Ovary (tissue), 10 donors: Measurements from ENCODE around the gene UGT1A7. TPM values are rescaled to one million over a fixed set of nuclear protein-coding genes. Genes with fewer than 3 reads are reported as not detected.
"Not testable (repeated sequence)": the region's sequence is repeated elsewhere in the genome, so short reads cannot be mapped to it uniquely, and the experiment has no call there.

Experiments
- DNase-seq, 5 donors: peaks; one replicate each; pipeline ENCODE4 v3.0.0-alpha.2; 2019 to 2020
- H3K27ac ChIP-seq, 2 donors: fragments of 200-600 bp; one replicate each; pipeline versions ENCODE4 v1.5.1 to v1.8.0; 2019 to 2022
- H3K27me3 ChIP-seq: fragments of 200-600 bp; one replicate; pipeline ENCODE4 v1.8.0; 2022
- H3K36me3 ChIP-seq: fragments of 200-600 bp; sonication (generic); one replicate; pipeline ENCODE4 v1.5.1; 2019
- H3K4me1 ChIP-seq: one replicate; pipeline ENCODE4 v1.8.1; 2013; ENCODE audit warnings: mild to moderate bottlenecking, moderate library complexity; ENCODE audit not compliant: insufficient read depth
- H3K4me3 ChIP-seq: fragments of 200-600 bp; sonication (generic); one replicate; pipeline ENCODE4 v1.5.1; 2017
- H3K9me3 ChIP-seq, 2 donors: fragments of 200-600 bp in 1 of 2; sonication (generic) in 1 of 2; one replicate each; pipeline versions ENCODE4 v1.5.1 to v1.8.1; 2013 to 2019; ENCODE audit warnings: mild to moderate bottlenecking in 1 of 2, moderate library complexity in 1 of 2
- CTCF ChIP-seq, 3 donors: fragments of 450-650 bp in 2 of 3; fragments of 200-600 bp in 1 of 3; IDR thresholded peaks; one replicate each; pipeline versions ENCODE4 v1.5.1 to v1.8.0; 2016 to 2022; ENCODE audit warnings: antibody characterized with exemption in 3 of 3, mild to moderate bottlenecking in 1 of 3
- EP300 ChIP-seq: sonication (generic); formaldehyde crosslinking; IDR thresholded peaks from one replicate; pipeline ENCODE4 v1.6.1; 2017; ENCODE audit warnings: antibody characterized with exemption
- POLR2A ChIP-seq: fragments of 450-650 bp; IDR thresholded peaks from one replicate; pipeline ENCODE4 v1.6.1; 2017; ENCODE audit warnings: antibody characterized with exemption, mild to moderate bottlenecking, moderate library complexity
- WGBS, 3 donors: extraction: QIAGEN DNeasy Blood & Tissue Kit in 1 of 3; methylation state at CpG; one replicate each; pipeline versions ENCODE4 v1.1.5 to v1.1.7; 2013 to 2017; 5-methylcytosine and 5-hydroxymethylcytosine counted together
- intact Hi-C, 4 donors: fragments of 100-400 bp; cut with DNase I; formaldehyde crosslinking; loops; one replicate each; pipeline versions ENCODE4 v1.11.0 to v1.15.1; 2022 to 2023
- long read RNA-seq, 3 donors: library from polyadenylated mRNA in 2 of 3; unstranded in 2 of 3; transcript quantifications; one replicate each; pipeline ENCODE4 v2.0.0 and lab custom pipeline, GENCODE V29; 2021 to 2026
- polyA plus RNA-seq, 2 donors: library from polyadenylated mRNA; stranded (reverse); fragments of 200-250 nt in 1 of 2; fragments of 350-450 nt in 1 of 2; fragmentation: Illumina TruSeq in 1 of 2; extraction: RNeasy Lipid Tissue Mini Kit (QIAGEN cat#74804) in 1 of 2; gene quantifications; one replicate each; pipeline ENCODE4 v1.2.3, GENCODE V29; 2013 to 2014
- total RNA-seq, 7 donors: library from RNA; depleted of rRNA in 2 of 7; stranded (reverse); fragments of >200 nt in 2 of 7; fragmentation: NEBNext Ultra II Directional in 3 of 7; extraction: Animal tissue kit (Norgen Biotek cat#: 25700) in 3 of 7; gene quantifications; one replicate each; pipeline versions ENCODE4 v1.1.0 to v1.2.4, GENCODE V29; 2016 to 2023
- donor health status: DM: no; HTN: no; CAD: no; lungs with moderate emphysema.
- donor health status: DM: no; HTN: no; CAD: no.
- donor health status: Bipolar disorder and iron deficiency.
- donor health status: DM: yes; HTN: yes; CAD: no.
- donor health status: DM: no; HTN: no; CAD: no.
- donor health status: DM: yes; HTN: yes; CAD: no.

Gene UGT1A7
- total RNA-seq (not detected), polyA plus RNA-seq (not detected)
- long read RNA-seq, donor 1, result 0 reads
- long read RNA-seq, donor 2, result 0 reads
- long read RNA-seq, donor 3, result 0 reads

- intact Hi-C loops, result no loop called here
- Histone ChIP-seq H3K27ac (no peak within 1 kb of the TSS), H3K36me3 (no peaks in the 10 kb centered on the region), H3K27me3 (no peaks in the 10 kb centered on the region), H3K4me1 (no peaks in the 10 kb centered on the region), H3K9me3 (no peaks in the 10 kb centered on the region), H3K4me3 (no peak within 1 kb of the TSS)
- TF ChIP-seq EP300 (no peak), POLR2A (no peak), CTCF (IDR thresholded peaks at IDR 0.05) (no peak)
- DNase-seq, result no peak
- WGBS, 3 donors, result 68 to 74% (median 73%) methylated on average over 5 of the region's 5 CpGs
Observed at GRCh38 chr2:233681521-233682099, at the start of gene UGT1A7. UGT1A7 (plus strand) TSS chr2:233681901; CDS start chr2:233681938, 37 bp downstream.

DNA sequence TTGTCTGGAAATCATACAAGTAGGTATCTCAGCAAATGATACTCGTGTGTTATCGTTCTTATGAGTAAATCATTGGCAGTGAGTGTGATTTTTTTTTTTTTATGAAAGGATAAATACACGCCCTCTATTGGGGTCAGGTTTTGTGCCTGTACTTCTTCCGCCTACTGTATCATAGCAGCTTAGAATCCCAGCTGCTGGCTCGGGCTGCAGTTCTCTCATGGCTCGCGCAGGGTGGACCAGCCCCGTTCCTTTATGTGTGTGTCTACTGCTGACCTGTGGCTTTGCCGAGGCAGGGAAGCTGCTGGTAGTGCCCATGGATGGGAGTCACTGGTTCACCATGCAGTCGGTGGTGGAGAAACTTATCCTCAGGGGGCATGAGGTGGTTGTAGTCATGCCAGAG, 45.4 kb upstream of the UGT1A7 start, which contains the start of gene UGT1A10:
TSS of gene UGT1A10 (plus strand) at position 143 of the 400 bp plus-strand sequence. CDS start at position 218, 75 bp downstream.
- H3K27me3 ChIP-seq, DNase-seq, intact Hi-C loops, H3K4me1 ChIP-seq, H3K36me3 ChIP-seq, H3K4me3 ChIP-seq, H3K9me3 ChIP-seq, H3K27ac ChIP-seq: not testable (repeated sequence)
- 83 to 88% (median 88%) methylated on average over 10 of the region's 10 CpGs for WGBS, 3 donors

GRCh38 chr2:233638836-233639235, 42.9 kb upstream of the UGT1A7 start:
- H3K9me3 ChIP-seq, result no peaks in the 10 kb centered on the region
- TF ChIP-seq EP300 (no peak), CTCF (IDR thresholded peaks at IDR 0.05) (no peak), POLR2A (no peak)
- intact Hi-C loops, result no loop called here
- H3K36me3 ChIP-seq, result no peaks in the 10 kb centered on the region
- no peak overlapping the region for H3K27ac ChIP-seq
- H3K4me1 ChIP-seq, result no peaks in the 10 kb centered on the region
- 47 to 57% (median 56%) methylated on average over 5 of the region's 5 CpGs for WGBS, 3 donors
- no peak overlapping the region for H3K4me3 ChIP-seq
- no peak for DNase-seq
- H3K27me3 ChIP-seq, result no peaks in the 10 kb centered on the region

- DNase-seq, result no peak
- no peak for TF ChIP-seq CTCF (IDR thresholded peaks at IDR 0.05)
- no peak for TF ChIP-seq EP300
- TF ChIP-seq POLR2A, result no peak
- Histone ChIP-seq H3K27ac (no peak overlapping the region), H3K27me3 (no peaks in the 10 kb centered on the region), H3K4me1 (no peaks in the 10 kb centered on the region), H3K36me3 (no peaks in the 10 kb centered on the region), H3K9me3 (no peaks in the 10 kb centered on the region), H3K4me3 (no peak overlapping the region)
- intact Hi-C loops, result no loop called here
Observed at GRCh38 chr2:233639860-233640259, 41.8 kb upstream of the UGT1A7 start.

DNA sequence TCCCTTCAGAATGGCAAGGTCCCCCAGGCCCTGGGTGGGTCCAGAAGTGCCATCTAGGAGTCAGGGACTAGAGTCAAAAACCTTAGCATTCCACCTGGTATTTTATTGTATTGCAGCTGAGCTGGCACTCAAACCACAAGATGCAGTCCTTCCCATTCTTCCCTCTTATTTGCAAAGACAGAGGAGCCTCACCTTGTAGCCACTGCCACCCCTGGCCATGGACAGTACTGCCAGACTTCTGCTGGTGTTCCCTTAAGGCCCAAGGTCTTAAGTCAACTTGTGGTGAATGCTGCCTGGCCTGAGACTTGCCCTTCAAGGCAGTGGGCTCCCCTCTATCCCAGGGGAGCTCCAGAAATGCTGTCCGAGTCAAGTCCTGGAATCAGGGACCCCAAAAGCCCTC, 38.6 kb upstream of the UGT1A7 start:
- DNase-seq, result no peak
- intact Hi-C loops, result no loop called here
- Histone ChIP-seq H3K36me3 (no peaks in the 10 kb centered on the region), H3K4me1 (no peaks in the 10 kb centered on the region), H3K27ac (no peak overlapping the region), H3K27me3 (no peaks in the 10 kb centered on the region), H3K4me3 (no peak overlapping the region), H3K9me3 (no peaks in the 10 kb centered on the region)
- TF ChIP-seq POLR2A, result no peak
- no peak for TF ChIP-seq CTCF (IDR thresholded peaks at IDR 0.05)
- no peak for TF ChIP-seq EP300
- 67 to 85% (median 80%) methylated on average over 1 of the region's 1 CpG for WGBS, 3 donors

DNA sequence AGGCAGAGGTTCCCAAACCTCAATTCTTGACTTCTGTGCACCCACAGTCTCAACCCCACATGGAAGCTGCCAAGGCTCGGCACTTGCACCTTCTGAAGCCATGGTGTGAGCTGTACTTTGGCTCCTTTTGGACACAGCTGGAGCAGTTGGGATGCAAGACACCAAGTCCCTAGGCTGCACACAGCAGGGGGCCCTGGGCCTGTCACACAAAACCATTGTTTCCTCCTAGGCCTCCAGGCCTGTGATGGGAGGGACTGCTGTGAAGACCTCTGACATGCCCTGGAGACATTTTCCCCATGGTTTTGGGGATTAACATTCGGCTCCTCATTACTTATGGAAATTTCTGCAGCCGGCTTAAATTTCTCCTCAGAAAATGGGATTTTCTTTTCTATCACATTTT, 35.7 kb upstream of the UGT1A7 start:
- H3K4me3 ChIP-seq, H3K27ac ChIP-seq, DNase-seq, H3K36me3 ChIP-seq, intact Hi-C loops, H3K27me3 ChIP-seq, H3K9me3 ChIP-seq, H3K4me1 ChIP-seq: not testable (repeated sequence)
- 63 to 86% (median 80%) methylated on average over 3 of the region's 3 CpGs for WGBS, 3 donors
